Measurements from ENCODE around the gene TSHR. TPM values are rescaled to one million over a fixed set of nuclear protein-coding genes. Genes with fewer than 3 reads are reported as not detected.
A peak's percentile ranks its signal among the peaks of the same experiment; 100 is the strongest.

The TSHR gene
- total and polyA plus RNA-seq, 2 of the 13 experiments (the other 11 are each of a cell fraction or from before 2014, with no cell fraction given): not detected

GRCh38 chr14:81164167-81164774 lies 208.8 kb downstream of the TSHR start (continued):
- TF ChIP-seq, protein P1, sequence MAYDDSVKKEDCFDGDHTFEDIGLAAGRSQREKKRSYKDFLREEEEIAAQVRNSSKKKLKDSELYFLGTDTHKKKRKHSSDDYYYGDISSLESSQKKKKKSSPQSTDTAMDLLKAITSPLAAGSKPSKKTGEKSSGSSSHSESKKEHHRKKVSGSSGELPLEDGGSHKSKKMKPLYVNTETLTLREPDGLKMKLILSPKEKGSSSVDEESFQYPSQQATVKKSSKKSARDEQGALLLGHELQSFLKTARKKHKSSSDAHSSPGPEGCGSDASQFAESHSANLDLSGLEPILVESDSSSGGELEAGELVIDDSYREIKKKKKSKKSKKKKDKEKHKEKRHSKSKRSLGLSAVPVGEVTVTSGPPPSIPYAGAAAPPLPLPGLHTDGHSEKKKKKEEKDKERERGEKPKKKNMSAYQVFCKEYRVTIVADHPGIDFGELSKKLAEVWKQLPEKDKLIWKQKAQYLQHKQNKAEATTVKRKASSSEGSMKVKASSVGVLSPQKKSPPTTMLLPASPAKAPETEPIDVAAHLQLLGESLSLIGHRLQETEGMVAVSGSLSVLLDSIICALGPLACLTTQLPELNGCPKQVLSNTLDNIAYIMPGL (CRISPR knock-in tag; IDR thresholded peaks at IDR 0.05; ENCODE audit: borderline replicate concordance in 1 of 2, low read depth in 1 of 2): 0 out of 4 replicates have a peak, but pooled peaks have one; percentile 14 to 44
- TF ChIP-seq MIER3 (CRISPR knock-in tag; IDR thresholded peaks at IDR 0.05; ENCODE audit: borderline replicate concordance) (peak; percentile 30; the same call in 1 of the 2 replicates), FOSL1 (CRISPR knock-in tag; IDR thresholded peaks at IDR 0.05; ENCODE audit: borderline replicate concordance) (0 out of 2 replicates have a peak, but pooled peaks have one; percentile 20), SSRP1 (CRISPR knock-in tag; IDR thresholded peaks at IDR 0.05) (0 out of 2 replicates have a peak, but pooled peaks have one; percentile 37), ZNF317 (CRISPR knock-in tag; IDR thresholded peaks at IDR 0.05) (0 out of 2 replicates have a peak, but pooled peaks have one; percentile 28), ZFX (CRISPR knock-in tag; IDR thresholded peaks at IDR 0.05; ENCODE audit: low read depth) (peak; percentile 39; the same call in 1 of the 2 replicates), GATA4 (IDR thresholded peaks at IDR 0.05; ENCODE audit: borderline replicate concordance, low read depth) (no peak), RARA (CRISPR knock-in tag; IDR thresholded peaks at IDR 0.05) (no peak), RXRB (CRISPR knock-in tag; IDR thresholded peaks at IDR 0.05; ENCODE audit: borderline replicate concordance) (no peak), SMC3 (IDR thresholded peaks at IDR 0.05; ENCODE audit: low read length) (peak; percentile 74; the same call in 1 of the 2 replicates), FOSL2 (CRISPR knock-in tag; IDR thresholded peaks at IDR 0.05) (peak; percentile 92), KAT8 (CRISPR knock-in tag; IDR thresholded peaks at IDR 0.05) (0 out of 2 replicates have a peak, but pooled peaks have one; percentile 24), ERF (CRISPR knock-in tag; IDR thresholded peaks at IDR 0.05) (0 out of 2 replicates have a peak, but pooled peaks have one; percentile 35), RAD21 (CRISPR knock-in tag; IDR thresholded peaks at IDR 0.05) (peak; percentile 57), STAG1 (CRISPR knock-in tag; IDR thresholded peaks at IDR 0.05) (peak; percentile 81), YY1 (IDR thresholded peaks at IDR 0.05; ENCODE audit: insufficient read depth, insufficient replicate concordance, low read depth, low read length) (peak; percentile 43), POGZ (CRISPR knock-in tag; IDR thresholded peaks at IDR 0.05) (peak; percentile 47; the same call in 1 of the 2 replicates), JUN (CRISPR knock-in tag; IDR thresholded peaks at IDR 0.05) (0 out of 2 replicates have a peak, but pooled peaks have one; percentile 41), ELF3 (CRISPR knock-in tag; IDR thresholded peaks at IDR 0.05) (peak; percentile 64), ZNF30 (CRISPR knock-in tag; IDR thresholded peaks at IDR 0.05) (no peak), ZNF160 (CRISPR knock-in tag; IDR thresholded peaks at IDR 0.05) (no peak), REL (CRISPR knock-in tag; conservative IDR thresholded peaks at IDR 0.05) (no peak), KLF12 (CRISPR knock-in tag; IDR thresholded peaks at IDR 0.05; ENCODE audit: borderline replicate concordance) (0 out of 2 replicates have a peak, but pooled peaks have one; percentile 17)
- TF ChIP-seq, protein P2, sequence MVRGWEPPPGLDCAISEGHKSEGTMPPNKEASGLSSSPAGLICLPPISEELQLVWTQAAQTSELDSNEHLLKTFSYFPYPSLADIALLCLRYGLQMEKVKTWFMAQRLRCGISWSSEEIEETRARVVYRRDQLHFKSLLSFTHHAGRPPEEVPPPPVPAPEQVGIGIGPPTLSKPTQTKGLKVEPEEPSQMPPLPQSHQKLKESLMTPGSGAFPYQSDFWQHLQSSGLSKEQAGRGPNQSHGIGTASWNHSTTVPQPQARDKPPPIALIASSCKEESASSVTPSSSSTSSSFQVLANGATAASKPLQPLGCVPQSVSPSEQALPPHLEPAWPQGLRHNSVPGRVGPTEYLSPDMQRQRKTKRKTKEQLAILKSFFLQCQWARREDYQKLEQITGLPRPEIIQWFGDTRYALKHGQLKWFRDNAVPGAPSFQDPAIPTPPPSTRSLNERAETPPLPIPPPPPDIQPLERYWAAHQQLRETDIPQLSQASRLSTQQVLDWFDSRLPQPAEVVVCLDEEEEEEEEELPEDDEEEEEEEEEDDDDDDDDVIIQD (CRISPR knock-in tag; IDR thresholded peaks at IDR 0.05; ENCODE audit: low read depth): 0 out of 2 replicates have a peak, but pooled peaks have one; percentile 47
- TF ChIP-seq, protein P3, sequence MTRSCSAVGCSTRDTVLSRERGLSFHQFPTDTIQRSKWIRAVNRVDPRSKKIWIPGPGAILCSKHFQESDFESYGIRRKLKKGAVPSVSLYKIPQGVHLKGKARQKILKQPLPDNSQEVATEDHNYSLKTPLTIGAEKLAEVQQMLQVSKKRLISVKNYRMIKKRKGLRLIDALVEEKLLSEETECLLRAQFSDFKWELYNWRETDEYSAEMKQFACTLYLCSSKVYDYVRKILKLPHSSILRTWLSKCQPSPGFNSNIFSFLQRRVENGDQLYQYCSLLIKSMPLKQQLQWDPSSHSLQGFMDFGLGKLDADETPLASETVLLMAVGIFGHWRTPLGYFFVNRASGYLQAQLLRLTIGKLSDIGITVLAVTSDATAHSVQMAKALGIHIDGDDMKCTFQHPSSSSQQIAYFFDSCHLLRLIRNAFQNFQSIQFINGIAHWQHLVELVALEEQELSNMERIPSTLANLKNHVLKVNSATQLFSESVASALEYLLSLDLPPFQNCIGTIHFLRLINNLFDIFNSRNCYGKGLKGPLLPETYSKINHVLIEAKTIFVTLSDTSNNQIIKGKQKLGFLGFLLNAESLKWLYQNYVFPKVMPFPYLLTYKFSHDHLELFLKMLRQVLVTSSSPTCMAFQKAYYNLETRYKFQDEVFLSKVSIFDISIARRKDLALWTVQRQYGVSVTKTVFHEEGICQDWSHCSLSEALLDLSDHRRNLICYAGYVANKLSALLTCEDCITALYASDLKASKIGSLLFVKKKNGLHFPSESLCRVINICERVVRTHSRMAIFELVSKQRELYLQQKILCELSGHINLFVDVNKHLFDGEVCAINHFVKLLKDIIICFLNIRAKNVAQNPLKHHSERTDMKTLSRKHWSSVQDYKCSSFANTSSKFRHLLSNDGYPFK (CRISPR knock-in tag; IDR thresholded peaks at IDR 0.05; ENCODE audit: borderline replicate concordance): peak; percentile 99

Measured in HepG2 (cell line).